Colonic mucosa (tissue), 4 donors: ENCODE measurements around the gene ZNF738. TPM values are rescaled to one million over a fixed set of nuclear protein-coding genes. Genes with fewer than 3 reads are reported as not detected.

ENCODE experiments used
- DNase-seq: peaks from one replicate; pipeline ENCODE4 v3.0.0-alpha.2; 2020
- H3K27ac ChIP-seq: fragments of 200-600 bp; one replicate; pipeline ENCODE4 v1.8.0; 2021
- H3K27me3 ChIP-seq: fragments of 200-600 bp; one replicate; pipeline ENCODE4 v1.8.0; 2021
- H3K36me3 ChIP-seq: fragments of 200-600 bp; one replicate; pipeline ENCODE4 v1.8.0; 2021
- H3K4me1 ChIP-seq: fragments of 200-600 bp; one replicate; pipeline ENCODE4 v1.8.0; 2021; ENCODE audit warnings: mild to moderate bottlenecking
- H3K4me3 ChIP-seq: fragments of 200-600 bp; one replicate; pipeline ENCODE4 v1.8.0; 2021
- H3K9ac ChIP-seq, 2 donors: one replicate each; pipeline ENCODE4 v1.7.0; 2013; ENCODE audit warnings: control low read depth in 2 of 2, low read depth in 2 of 2, low read length in 2 of 2
- H3K9me3 ChIP-seq: fragments of 200-600 bp; one replicate; pipeline ENCODE4 v1.8.0; 2021
- CTCF ChIP-seq: fragments of 200-600 bp; IDR thresholded peaks from one replicate; pipeline ENCODE4 v1.8.0; 2022; ENCODE audit warnings: antibody characterized with exemption, mild to moderate bottlenecking
- intact Hi-C: fragments of 100-400 bp; cut with DNase I; formaldehyde crosslinking; loops from one replicate; pipeline ENCODE4 v1.14.1; 2022
- total RNA-seq, 2 donors: library from RNA; stranded (reverse); fragmentation: NEBNext Ultra II Directional in 1 of 2; extraction: Animal tissue kit (Norgen Biotek cat#: 25700) in 1 of 2; gene quantifications; one replicate each; pipeline ENCODE4 v1.2.1, GENCODE V29; 2021
- donor health status: healthy.
- donor health status: DM: no; HTN: no; CAD: no.
- donor health status: DM: no; HTN: no; CAD: no.

ZNF738 gene
- total RNA-seq, 2 donors from 2014 or later, result 4.5 to 8.7 TPM

- DNase-seq, result no peak
- Histone ChIP-seq H3K9ac (no peak overlapping the region), H3K9me3 (no peaks in the 10 kb centered on the region), H3K36me3 (peaks cover 5% of the 10 kb centered on the region), H3K4me3 (no peak overlapping the region), H3K4me1 (no peaks in the 10 kb centered on the region), H3K27ac (no peak overlapping the region), H3K27me3 (no peaks in the 10 kb centered on the region)
- intact Hi-C loops, result no loop called here
- TF ChIP-seq CTCF, result no peak
Measured at GRCh38 chr19:21321996-21322395, 36.8 kb upstream of the ZNF738 start.

- Histone ChIP-seq H3K4me1 (no peaks in the 10 kb centered on the region), H3K36me3 (peaks cover 5% of the 10 kb centered on the region), H3K9ac (no peak overlapping the region), H3K9me3 (no peaks in the 10 kb centered on the region), H3K27me3 (no peaks in the 10 kb centered on the region), H3K27ac (no peak overlapping the region), H3K4me3 (no peak overlapping the region)
- intact Hi-C loops, result no loop called here
- TF ChIP-seq CTCF, result no peak
- no peak for DNase-seq
Measured at GRCh38 chr19:21322528-21322927, 36.3 kb upstream of the ZNF738 start.

- no peak overlapping the region for H3K27ac ChIP-seq
Measured at GRCh38 chr19:21323000-21323399, 35.8 kb upstream of the ZNF738 start.

GRCh38 chr19:21326169-21326568 is 32.6 kb upstream of the ZNF738 start:
- no peak overlapping the region for H3K27ac ChIP-seq
- peaks cover 5% of the 10 kb centered on the region for H3K36me3 ChIP-seq
- intact Hi-C loops, result no loop called here
- H3K4me3 ChIP-seq, result no peak overlapping the region
- H3K9ac ChIP-seq, result no peak overlapping the region
- H3K9me3 ChIP-seq, result no peaks in the 10 kb centered on the region
- H3K4me1 ChIP-seq, result no peaks in the 10 kb centered on the region
- no peak for DNase-seq
- H3K27me3 ChIP-seq, result no peaks in the 10 kb centered on the region
- TF ChIP-seq CTCF, result no peak

More at GRCh38 chr19:21323000-21323399, 35.8 kb upstream of the ZNF738 start:
- peaks cover 5% of the 10 kb centered on the region for H3K36me3 ChIP-seq
- intact Hi-C loops, result no loop called here
- TF ChIP-seq CTCF, result no peak
- DNase-seq, result no peak
- no peak overlapping the region for H3K9ac ChIP-seq
- no peak overlapping the region for H3K4me3 ChIP-seq
- no peaks in the 10 kb centered on the region for H3K9me3 ChIP-seq
- no peaks in the 10 kb centered on the region for H3K27me3 ChIP-seq
- no peaks in the 10 kb centered on the region for H3K4me1 ChIP-seq

GRCh38 chr19:21328406-21328805 is 30.4 kb upstream of the ZNF738 start:
- intact Hi-C loops, result no loop called here
- TF ChIP-seq CTCF, result no peak
- Histone ChIP-seq H3K27me3 (no peaks in the 10 kb centered on the region), H3K9ac (peak overlapping the region; percentile 86 to 93), H3K36me3 (peaks cover 5% of the 10 kb centered on the region), H3K4me3 (peak overlapping the region; percentile 77), H3K4me1 (no peaks in the 10 kb centered on the region), H3K9me3 (no peaks in the 10 kb centered on the region), H3K27ac (peak overlapping the region; percentile 93)
- DNase-seq, result no peak
